Measurements from ENCODE around the gene DSEL. TPM values are rescaled to one million over a fixed set of nuclear protein-coding genes. Genes with fewer than 3 reads are reported as not detected.

The DSEL gene
- 1 to 10 TPM; 4.7 to 6.8 TPM for total RNA-seq

DNA sequence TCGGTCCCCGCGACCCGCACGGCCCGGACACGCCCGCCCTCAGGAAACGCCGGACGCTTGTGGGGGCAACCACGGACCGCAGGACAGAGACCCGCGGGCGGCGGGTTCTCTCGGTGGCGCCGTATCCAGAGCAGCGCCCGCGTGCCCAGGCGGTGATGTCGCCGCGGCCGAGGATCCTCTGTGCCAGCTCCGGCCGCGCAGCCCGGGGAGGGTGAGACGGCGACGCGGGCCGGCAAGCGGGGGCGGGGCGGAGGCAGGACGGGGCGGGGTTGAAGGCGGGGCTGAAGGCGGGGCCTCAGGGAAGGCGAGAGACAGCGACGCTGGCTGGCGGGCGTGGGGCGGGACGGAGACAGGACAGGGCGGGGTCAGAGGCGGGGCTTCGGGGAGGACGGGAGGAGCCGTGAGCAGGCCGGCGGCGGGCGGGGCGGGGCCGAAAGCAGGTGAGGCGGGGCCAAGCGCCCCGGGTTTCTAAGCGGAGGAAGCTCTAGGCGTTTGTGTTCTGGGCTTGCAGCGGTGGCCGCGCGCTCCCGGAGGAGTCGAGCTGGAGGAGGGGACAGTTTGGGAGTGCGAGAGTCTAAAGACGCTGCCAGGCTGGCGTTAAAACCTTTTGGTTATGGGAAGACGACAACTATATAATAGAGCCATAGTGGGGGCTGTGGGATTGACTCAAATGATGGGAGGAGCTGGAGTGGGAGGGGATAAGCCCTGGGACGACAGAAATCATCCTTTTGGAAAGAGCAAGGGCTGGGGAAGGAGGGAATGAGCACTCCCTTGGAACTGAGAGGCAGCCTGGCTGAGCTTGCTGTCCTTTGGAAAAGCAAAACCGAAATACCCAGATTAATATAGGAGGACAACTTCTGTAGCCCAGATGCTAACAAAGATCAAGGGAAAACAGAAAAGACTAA is at the start of gene DSEL:
Gene DSEL, minus strand, starts transcription at position 182 of the 905 bp plus-strand sequence. CDS start 2,112 bp downstream, outside the sequence.
- H3K4me1 ChIP-seq, result peaks cover 0 to 9% of the 10 kb centered on the region in 2 donors
- TF ChIP-seq, protein P1, sequence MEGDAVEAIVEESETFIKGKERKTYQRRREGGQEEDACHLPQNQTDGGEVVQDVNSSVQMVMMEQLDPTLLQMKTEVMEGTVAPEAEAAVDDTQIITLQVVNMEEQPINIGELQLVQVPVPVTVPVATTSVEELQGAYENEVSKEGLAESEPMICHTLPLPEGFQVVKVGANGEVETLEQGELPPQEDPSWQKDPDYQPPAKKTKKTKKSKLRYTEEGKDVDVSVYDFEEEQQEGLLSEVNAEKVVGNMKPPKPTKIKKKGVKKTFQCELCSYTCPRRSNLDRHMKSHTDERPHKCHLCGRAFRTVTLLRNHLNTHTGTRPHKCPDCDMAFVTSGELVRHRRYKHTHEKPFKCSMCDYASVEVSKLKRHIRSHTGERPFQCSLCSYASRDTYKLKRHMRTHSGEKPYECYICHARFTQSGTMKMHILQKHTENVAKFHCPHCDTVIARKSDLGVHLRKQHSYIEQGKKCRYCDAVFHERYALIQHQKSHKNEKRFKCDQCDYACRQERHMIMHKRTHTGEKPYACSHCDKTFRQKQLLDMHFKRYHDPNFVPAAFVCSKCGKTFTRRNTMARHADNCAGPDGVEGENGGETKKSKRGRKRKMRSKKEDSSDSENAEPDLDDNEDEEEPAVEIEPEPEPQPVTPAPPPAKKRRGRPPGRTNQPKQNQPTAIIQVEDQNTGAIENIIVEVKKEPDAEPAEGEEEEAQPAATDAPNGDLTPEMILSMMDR (IDR thresholded peaks at IDR 0.05), result no peak
- H3K9me3 ChIP-seq, result no peaks in the 10 kb centered on the region
- H3K27me3 ChIP-seq, result no peaks in the 10 kb centered on the region
- peak within 1 kb of the TSS; percentile 77 to 80 for H3K4me3 ChIP-seq
- H3K27ac ChIP-seq, result peak within 1 kb of the TSS; percentile 83 to 90
- no peaks in the 10 kb centered on the region for H3K36me3 ChIP-seq
- peak; percentile 95 for DNase-seq (ENCODE audit: low spot score)

DNA sequence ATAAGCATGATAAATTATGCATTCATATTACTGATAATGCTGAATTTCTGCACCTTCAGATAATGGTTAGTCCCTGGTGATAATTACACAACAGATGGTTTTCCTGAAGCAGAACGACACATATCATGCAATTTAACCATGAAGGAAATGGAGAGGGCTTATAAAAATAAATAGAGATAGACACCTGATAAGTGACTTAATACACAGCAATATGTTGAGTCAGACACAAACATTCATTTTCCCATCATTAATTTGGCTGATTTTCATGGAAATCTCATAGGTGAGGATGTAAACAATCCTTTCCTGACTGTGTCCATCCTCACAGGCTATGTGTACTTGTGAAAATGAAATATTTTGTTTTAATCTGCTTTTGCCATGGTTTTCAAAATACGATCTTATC is 36.9 kb upstream of the DSEL start:
- DNase-seq (ENCODE audit: low spot score), result no peak
- Histone ChIP-seq H3K4me3 (no peak overlapping the region), H3K27me3 (no peaks in the 10 kb centered on the region), H3K27ac (no peak overlapping the region), H3K36me3 (no peaks in the 10 kb centered on the region), H3K9me3 (peaks cover 0 to 10% of the 10 kb centered on the region in 2 donors), H3K4me1 (no peaks in the 10 kb centered on the region)
- TF ChIP-seq, protein P1 (IDR thresholded peaks at IDR 0.05), result no peak

DNA sequence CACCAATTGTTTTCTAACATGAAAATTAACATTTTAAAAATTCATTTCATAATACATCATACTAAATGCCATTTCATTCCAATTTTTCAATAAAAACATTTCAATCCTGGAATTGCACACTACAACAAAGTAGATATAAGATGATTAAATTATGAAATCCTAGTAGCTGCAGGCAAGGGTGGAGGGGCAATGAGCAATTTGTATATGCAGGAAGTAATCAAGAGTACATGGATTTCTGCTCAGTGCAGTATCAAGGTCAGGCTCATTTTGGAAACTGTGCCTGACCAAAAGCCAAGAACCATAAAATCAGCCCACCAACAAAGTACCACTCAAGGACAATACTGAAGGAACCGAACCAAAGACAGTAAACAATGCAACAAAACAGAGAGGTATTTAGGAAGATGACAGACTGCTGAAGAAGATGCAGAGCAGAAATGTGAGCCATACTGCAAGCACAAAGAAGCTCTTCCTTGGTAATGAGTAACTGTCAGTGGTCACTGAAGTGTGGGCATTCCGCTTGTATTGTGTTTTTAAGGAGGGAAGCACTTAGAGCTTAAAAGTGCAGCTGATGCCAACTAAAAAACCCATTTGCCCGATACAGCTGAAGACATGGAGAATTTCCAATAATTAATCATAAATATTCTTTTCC is 34.5 kb upstream of the DSEL start:
- H3K4me1 ChIP-seq, result no peaks in the 10 kb centered on the region
- DNase-seq (ENCODE audit: low spot score), result no peak
- TF ChIP-seq, protein P1 (IDR thresholded peaks at IDR 0.05), result no peak
- H3K9me3 ChIP-seq, result no peaks in the 10 kb centered on the region
- H3K36me3 ChIP-seq, result no peaks in the 10 kb centered on the region
- no peaks in the 10 kb centered on the region for H3K27me3 ChIP-seq
- no peak overlapping the region for H3K4me3 ChIP-seq
- no peak overlapping the region for H3K27ac ChIP-seq

DNA sequence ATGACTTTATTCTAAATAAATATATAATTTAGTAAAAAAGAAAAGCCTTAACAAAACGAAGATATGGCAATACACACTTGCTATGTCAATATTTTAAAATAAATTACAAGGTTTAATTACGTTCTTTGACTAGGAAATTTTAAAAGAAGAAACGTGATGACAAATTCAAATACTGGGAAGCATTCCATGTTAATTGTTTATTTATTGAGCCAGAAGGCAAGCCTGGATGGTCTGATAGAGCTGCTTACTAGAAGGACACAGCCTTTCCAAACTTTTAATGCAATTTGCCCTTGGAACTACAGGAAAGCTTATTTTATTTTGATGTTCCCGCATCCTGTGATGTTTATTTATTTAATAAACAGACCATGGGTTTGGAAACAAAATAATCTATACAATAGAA is 33.4 kb upstream of the DSEL start:
- H3K4me1 ChIP-seq, result no peaks in the 10 kb centered on the region
- no peak overlapping the region for H3K4me3 ChIP-seq
- DNase-seq (ENCODE audit: low spot score), result no peak
- no peaks in the 10 kb centered on the region for H3K9me3 ChIP-seq
- H3K27ac ChIP-seq, result no peak overlapping the region
- H3K27me3 ChIP-seq, result no peaks in the 10 kb centered on the region
- TF ChIP-seq, protein P1 (IDR thresholded peaks at IDR 0.05), result no peak
- no peaks in the 10 kb centered on the region for H3K36me3 ChIP-seq

- Histone ChIP-seq H3K4me3 (no peak overlapping the region), H3K4me1 (no peaks in the 10 kb centered on the region), H3K27ac (no peak overlapping the region), H3K27me3 (no peaks in the 10 kb centered on the region), H3K9me3 (no peaks in the 10 kb centered on the region), H3K36me3 (no peaks in the 10 kb centered on the region)
- TF ChIP-seq, protein P1 (IDR thresholded peaks at IDR 0.05), result no peak
- DNase-seq (ENCODE audit: low spot score), result no peak
These were observed 29.2 kb upstream of the DSEL start for GRCh38 chr18:67545681-67546080.
